ENCODE results near the gene CYTH4. TPM values are rescaled to one million over a fixed set of nuclear protein-coding genes. Genes with fewer than 3 reads are reported as not detected.

Gene CYTH4
- total RNA-seq, 1 experiment from 2014 or later = not detected

- Histone ChIP-seq H3K4me2 (no peak overlapping the region), H3K79me2 (ENCODE audit: low read depth) (no peaks in the 10 kb centered on the region), H3F3A (ENCODE audit: insufficient read depth, low read depth) (peaks cover 19% of the 10 kb centered on the region), H3K4me3 (no peak overlapping the region), H3K9me3 (ENCODE audit: insufficient read depth, low read depth) (no peaks in the 10 kb centered on the region), H4K20me1 (ENCODE audit: insufficient read depth) (no peaks in the 10 kb centered on the region), H3K27me3 (ENCODE audit: insufficient read depth, low read depth) (no peaks in the 10 kb centered on the region), H3K36me3 (ENCODE audit: low read depth) (no peaks in the 10 kb centered on the region), H3K9me2 (ENCODE audit: insufficient read depth) (no peaks in the 10 kb centered on the region), H3K4me1 (replicated peaks; ENCODE audit: insufficient read depth) (peaks cover 26% of the 10 kb centered on the region), H3K27ac (no peak overlapping the region), H2AFZ (no peak overlapping the region)
- BruUV-seq (replicated peaks) = no TSS peak
- CTCF ChIA-PET = no interaction called here
- DNase-seq = no peak
- TF ChIP-seq CTCF (conservative IDR thresholded peaks at IDR 0.05) (no peak), EZH2 (IDR thresholded peaks at IDR 0.05; ENCODE audit: low read depth) (no peak)
- POLR2A ChIA-PET (ENCODE audit: unreplicated experiment) = no interaction called here
- intact Hi-C loops (cut with micrococcal nuclease; ENCODE audit: unreplicated experiment) = no loop called here
These were observed 76.6 kb downstream of the CYTH4 start for GRCh38 chr22:37358917-37359316.

GRCh38 chr22:37362621-37363020 lies 80.3 kb downstream of the CYTH4 start:
- intact Hi-C loops (cut with micrococcal nuclease; ENCODE audit: unreplicated experiment) = no loop called here
- Histone ChIP-seq H4K20me1 (ENCODE audit: insufficient read depth) (no peaks in the 10 kb centered on the region), H3K4me3 (no peak overlapping the region), H3K9me3 (ENCODE audit: insufficient read depth, low read depth) (no peaks in the 10 kb centered on the region), H3K4me2 (no peak overlapping the region), H3K36me3 (ENCODE audit: low read depth) (no peaks in the 10 kb centered on the region), H3K4me1 (replicated peaks; ENCODE audit: insufficient read depth) (no peaks in the 10 kb centered on the region), H3F3A (ENCODE audit: insufficient read depth, low read depth) (0 out of 2 replicates have a peak, but pooled peaks cover 2% of the 10 kb centered on the region), H3K27me3 (ENCODE audit: insufficient read depth, low read depth) (no peaks in the 10 kb centered on the region), H3K9me2 (ENCODE audit: insufficient read depth) (no peaks in the 10 kb centered on the region), H3K27ac (no peak overlapping the region), H3K79me2 (ENCODE audit: low read depth) (no peaks in the 10 kb centered on the region), H2AFZ (no peak overlapping the region)
- POLR2A ChIA-PET (ENCODE audit: unreplicated experiment) = interaction anchor here (0.5 kb wide), 1 partner anchor 296 kb away, joined by 4 read pairs; the partner anchor contains the start of gene PDXP
- no peak for DNase-seq
- no peak for TF ChIP-seq CTCF (conservative IDR thresholded peaks at IDR 0.05)
- TF ChIP-seq EZH2 (IDR thresholded peaks at IDR 0.05; ENCODE audit: low read depth) = no peak
- BruUV-seq (replicated peaks) = no TSS peak
- CTCF ChIA-PET = no interaction called here

GRCh38 chr22:37363261-37363992 lies 81.1 kb downstream of the CYTH4 start:
- Histone ChIP-seq H3K4me1 (replicated peaks; ENCODE audit: insufficient read depth) (no peaks in the 10 kb centered on the region), H2AFZ (no peak overlapping the region), H3K4me2 (no peak overlapping the region), H3K36me3 (ENCODE audit: low read depth) (no peaks in the 10 kb centered on the region), H3K79me2 (ENCODE audit: low read depth) (no peaks in the 10 kb centered on the region), H3K9me2 (ENCODE audit: insufficient read depth) (no peaks in the 10 kb centered on the region), H3K9me3 (ENCODE audit: insufficient read depth, low read depth) (no peaks in the 10 kb centered on the region), H3K27me3 (ENCODE audit: insufficient read depth, low read depth) (no peaks in the 10 kb centered on the region), H3K4me3 (no peak overlapping the region), H4K20me1 (ENCODE audit: insufficient read depth) (no peaks in the 10 kb centered on the region), H3K27ac (no peak overlapping the region), H3F3A (ENCODE audit: insufficient read depth, low read depth) (0 out of 2 replicates have a peak, but pooled peaks cover 2% of the 10 kb centered on the region)
- DNase-seq = no peak
- no TSS peak for BruUV-seq (replicated peaks)
- intact Hi-C loops (cut with micrococcal nuclease; ENCODE audit: unreplicated experiment) = no loop called here
- TF ChIP-seq EZH2 (IDR thresholded peaks at IDR 0.05; ENCODE audit: low read depth) = no peak
- TF ChIP-seq CTCF (conservative IDR thresholded peaks at IDR 0.05) = no peak
- ChIA-PET POLR2A (ENCODE audit: unreplicated experiment) (no interaction called here), CTCF (no interaction called here)

Other genes with a start within 250 kb of the CYTH4 start
- gene KCTD17, start 230.8 kb upstream of the CYTH4 start, total RNA-seq (2021) = 29.5 and 32.6 TPM in 2 replicates
- gene TMPRSS6, start 172.8 kb upstream of the CYTH4 start, total RNA-seq (2021) = 0.79 and 0.88 TPM in 2 replicates
- gene IL2RB, start 132.6 kb upstream of the CYTH4 start, total RNA-seq (2021) = 0.46 and 1.0 TPM in 2 replicates
- gene C1QTNF6, start 94.3 kb upstream of the CYTH4 start, total RNA-seq (2021) = 72.2 and 85.9 TPM in 2 replicates
- not detected in 2 replicates for gene SSTR3, start 70.0 kb upstream of the CYTH4 start, total RNA-seq (2021)
- gene RAC2, start 38.2 kb upstream of the CYTH4 start, total RNA-seq (2021) = 79.9 and 90.5 TPM in 2 replicates
- gene ELFN2, start 145.0 kb downstream of the CYTH4 start, total RNA-seq (2021) = 30.8 and 36.6 TPM in 2 replicates
- 26.0 and 28.1 TPM in 2 replicates for gene MFNG, start 203.9 kb downstream of the CYTH4 start, total RNA-seq (2021)
- 63.9 and 76.7 TPM in 2 replicates for gene CARD10, start 236.9 kb downstream of the CYTH4 start, total RNA-seq (2021)